DMS153 treated with DMSO at 0.1 percent for 48 hours (cell line): ENCODE data around the gene SPATA2.
"Not testable (repeated sequence)": the region's sequence is repeated elsewhere in the genome, so short reads cannot be mapped to it uniquely, and the experiment has no call there.

Experiments used
- DNase-seq: peaks from one replicate; lab custom pipeline; 2025; ENCODE audit not compliant: unreplicated experiment; lab: John Stamatoyannopoulos, UW

SPATA2 gene

GRCh38 chr20:49863666-49864065 is 51.7 kb downstream of the SPATA2 start:
- no peak for DNase-seq

DNA sequence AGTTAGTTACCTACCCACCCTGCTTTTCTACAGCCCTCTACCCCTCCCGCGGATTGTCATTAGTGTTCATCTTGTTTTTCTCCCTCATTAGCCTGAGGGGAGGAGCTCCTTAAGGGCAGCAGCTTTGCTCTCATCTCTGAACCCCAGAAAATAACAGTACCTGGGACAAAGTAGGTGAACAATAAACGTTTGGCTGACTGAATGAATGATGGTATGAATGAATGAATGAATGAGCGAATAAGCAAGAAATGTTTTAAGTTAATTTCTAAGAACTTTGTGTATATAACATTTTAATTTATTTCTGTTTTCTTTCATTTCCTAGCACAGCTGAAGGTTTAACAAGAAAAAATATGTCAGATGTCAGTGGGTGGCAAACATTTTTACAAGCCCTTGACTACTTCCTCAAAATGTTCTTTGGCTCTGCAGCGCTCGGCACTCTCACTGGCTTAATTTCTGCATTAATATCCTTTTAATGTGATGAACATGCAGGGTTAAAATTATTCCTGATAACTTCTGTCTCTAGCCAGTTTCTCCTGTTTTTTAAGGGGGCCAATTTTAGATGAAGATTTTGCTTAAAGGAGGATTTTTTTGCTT is 52.6 kb downstream of the SPATA2 start:
- DNase-seq: no peak

DNA sequence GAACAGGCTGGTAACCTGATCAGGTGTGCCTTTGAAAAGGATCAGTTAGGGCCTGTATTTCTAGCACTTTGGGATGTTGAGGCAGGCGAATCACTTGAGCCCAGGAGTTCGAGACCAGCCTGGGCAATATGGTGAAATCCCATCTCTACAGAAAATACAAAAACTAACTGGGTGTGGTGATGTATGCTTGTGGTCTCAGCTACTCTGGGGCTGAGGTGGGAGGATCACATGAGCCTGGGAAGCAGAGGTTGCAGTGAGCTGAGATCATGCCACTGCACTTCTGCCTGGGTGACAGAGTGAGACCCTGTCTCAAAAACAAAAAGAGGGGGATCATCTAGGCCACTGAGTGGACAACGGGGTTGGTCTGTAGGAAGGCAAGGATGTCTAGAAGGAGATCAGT is 54.1 kb downstream of the SPATA2 start:
- DNase-seq: not testable (repeated sequence)

DNA sequence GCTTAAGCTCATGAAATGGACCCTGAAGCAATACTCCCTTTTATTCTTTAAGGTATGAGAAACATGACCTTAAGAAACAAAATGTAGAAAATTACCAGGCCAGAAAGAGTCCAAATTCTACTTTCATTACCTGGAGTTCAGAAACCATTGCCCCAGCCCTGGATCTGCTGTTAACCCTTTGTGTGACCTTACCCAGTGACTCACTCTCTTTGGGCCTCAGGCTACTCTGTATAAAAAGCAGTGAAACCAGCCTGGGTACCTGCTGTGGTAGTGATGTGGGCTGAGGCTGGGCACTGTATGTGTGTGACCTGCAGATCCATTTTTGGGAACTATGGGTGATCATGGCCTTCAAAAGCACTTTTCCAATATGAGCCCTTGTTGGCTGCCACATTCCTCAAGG is 55.5 kb downstream of the SPATA2 start:
- no peak for DNase-seq

DNA sequence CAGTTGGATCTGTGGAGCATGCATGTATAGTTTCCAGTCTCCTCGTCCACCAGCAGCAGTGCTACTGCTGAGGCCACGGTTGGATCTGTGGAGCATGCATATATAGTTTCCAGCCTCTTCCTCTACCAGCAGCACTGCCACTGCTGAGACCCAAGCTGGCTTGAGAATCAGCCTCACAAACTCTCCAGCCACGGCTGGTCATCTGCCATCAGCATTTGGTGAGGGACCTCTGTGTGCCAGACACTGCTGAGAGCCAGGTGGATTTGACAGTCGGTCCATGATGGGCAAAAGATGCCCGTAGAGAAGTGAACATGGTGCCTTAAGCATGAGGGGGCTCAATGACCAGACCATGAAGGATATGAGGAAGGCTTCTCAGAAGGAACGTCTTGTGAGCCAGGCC is 56.3 kb downstream of the SPATA2 start:
- DNase-seq: no peak

- no peak for DNase-seq
Measured at GRCh38 chr20:49858076-49858585, 57.2 kb downstream of the SPATA2 start.

DNA sequence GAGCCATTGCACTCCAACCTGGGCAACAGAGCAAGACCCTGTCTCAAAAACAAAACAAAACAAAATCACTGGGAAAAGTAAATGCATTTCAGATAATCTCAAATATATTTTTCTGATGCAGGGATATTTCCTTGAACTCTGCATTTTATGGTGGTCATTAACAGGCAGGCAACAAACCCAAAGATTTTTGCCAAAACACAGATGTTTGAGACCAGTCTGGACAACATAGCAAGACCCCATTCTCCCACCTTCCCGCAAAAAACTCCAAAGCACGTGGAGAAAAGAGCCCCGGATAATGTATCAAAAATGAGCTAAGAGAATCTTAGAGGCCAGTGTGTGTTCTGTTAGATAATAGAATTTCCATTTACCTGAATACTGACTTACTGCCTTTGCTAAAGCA is 58.4 kb downstream of the SPATA2 start:
- DNase-seq: no peak

- no peak for DNase-seq
Measured at GRCh38 chr20:49854190-49854875, 61.0 kb downstream of the SPATA2 start.

- no peak for DNase-seq
Measured at GRCh38 chr20:49853640-49854039, 61.7 kb downstream of the SPATA2 start.
